Right kidney (tissue), 1 donor: Measurements from ENCODE around the gene PTPRG.

Experiments
- DNase-seq: peaks from one replicate; pipeline ENCODE4 v3.0.0-alpha.2; 2016

Gene PTPRG

DNA sequence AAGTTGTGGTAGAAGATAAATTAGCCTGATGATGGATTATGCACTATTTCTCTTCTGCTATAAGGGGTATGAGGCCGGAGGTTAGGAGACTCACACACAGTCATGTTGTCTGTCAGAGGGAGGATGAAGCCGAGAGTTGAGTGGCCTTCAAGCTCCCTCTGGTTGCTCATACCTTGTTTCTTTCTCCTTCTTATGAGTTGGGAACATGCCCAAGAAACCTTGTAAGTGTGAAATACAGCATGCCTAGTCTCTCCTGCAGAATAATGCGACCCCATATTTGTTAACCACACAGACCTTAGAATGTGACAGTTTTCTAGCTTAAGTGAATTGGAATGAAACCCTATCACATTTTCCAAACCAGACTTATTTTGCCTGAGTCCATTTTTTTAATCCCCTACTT is 366.7 kb downstream of the PTPRG start:
- no peak for DNase-seq

DNA sequence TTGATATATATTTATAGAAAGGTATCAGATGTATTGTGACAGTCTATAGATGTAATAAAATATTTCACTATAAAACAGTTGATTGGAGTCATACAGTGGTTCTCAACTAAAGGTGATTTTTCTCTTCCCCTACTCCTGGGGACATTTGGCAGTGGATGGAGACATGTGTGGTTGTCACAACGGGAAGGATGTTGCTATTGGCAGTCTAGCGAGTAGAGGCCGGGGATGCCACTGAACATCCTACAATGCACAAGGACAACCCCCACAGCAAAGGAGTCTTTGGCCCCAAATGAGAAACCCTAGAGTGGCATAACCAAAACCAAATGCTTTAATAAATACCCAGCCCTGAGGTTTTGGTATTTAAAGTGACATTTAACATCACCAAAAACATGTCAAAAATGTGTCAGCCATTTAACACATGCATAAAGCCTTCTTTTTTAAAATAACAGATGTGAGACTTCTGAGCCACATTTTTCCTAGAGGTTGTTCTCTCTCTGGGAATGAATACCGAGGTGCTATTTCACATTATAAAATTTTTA is 367.5 kb downstream of the PTPRG start:
- no peak for DNase-seq

DNA sequence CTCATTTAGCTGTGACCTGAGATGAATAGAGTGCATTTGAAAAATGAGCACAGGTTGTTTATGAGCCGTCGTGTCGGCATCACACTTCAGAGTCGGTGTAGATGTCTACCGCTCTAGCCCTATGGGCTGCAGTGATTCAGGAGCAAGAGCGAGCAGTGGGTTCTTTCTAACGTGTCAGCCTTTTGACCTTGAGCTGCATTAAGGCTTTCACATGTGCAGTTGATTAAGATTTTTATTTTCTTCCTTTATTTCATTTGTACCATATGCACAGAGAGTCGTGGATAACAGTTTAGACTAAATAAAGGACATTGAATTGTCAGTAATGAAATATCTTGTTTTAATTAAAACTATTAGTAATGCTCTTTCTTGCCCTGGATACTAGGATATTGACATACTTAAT is 368.2 kb downstream of the PTPRG start:
- no peak for DNase-seq

DNA sequence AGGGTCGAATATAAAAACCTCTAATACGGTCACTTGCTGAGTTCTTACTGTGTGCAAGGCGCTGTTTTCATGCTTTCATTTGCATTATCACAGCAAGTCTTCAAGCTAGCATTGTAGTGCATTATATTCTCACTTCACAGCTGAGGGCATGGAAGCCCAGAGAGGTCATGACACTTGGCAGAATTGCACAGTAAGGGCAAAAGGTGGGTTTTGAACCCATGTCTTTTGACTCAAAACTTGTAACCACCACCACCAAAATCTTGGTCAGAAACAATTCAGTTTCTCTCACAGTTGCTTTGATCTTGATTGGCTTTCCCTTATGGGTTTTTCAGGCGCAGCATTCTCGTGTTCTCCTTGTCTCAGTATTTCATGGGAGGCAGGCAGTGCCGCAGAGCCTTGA is 371.1 kb downstream of the PTPRG start:
- DNase-seq = no peak

DNA sequence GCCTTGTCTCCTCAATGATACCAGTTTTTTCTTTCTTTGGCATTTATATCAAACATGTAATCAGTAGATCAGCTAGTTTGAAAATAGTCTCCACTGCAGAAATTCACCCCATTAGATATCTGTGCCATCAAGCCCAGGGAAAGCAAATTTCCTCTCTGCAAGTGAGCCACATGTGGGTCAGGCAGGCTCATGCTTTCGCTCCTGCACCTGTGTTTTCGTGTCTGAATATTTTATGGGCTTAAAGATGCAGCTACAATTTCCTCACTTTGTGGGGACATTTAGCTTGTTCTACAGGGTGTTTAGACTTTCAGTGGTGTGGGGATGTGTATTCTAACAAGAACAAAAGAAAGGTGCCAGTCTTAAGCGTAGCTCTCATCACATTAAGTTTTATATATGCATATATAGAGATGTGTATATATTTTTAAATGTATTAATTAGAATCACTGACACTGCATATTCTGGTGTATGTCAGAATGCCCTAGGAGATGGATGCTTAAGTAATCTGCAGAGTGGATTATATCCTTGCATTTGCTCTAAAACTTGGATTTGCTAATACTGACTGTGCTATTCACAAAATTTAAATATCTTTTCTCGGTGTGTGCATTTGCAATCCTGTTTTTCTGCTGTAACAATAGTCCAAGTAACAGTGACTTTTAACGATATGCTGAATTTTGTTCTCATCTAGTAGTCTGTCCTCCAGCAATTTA is 372.6 kb downstream of the PTPRG start:
- DNase-seq = no peak

DNA sequence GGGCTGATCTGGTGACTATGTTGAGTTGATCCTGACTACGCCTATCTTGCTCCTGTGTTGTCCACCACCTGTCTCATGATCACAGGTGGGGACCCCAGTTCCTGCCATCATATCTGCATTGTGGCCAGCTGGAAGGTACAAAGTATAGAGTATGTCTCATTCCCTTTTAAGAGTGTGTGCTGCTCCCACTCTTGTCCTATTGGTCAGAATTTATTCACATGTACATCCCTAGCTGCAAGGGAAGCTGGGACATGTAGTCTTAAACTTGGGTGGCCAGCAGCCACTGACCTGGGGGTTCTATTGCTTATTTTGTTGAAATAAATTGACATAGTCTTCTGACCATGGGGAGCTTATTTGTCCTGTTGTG is 373.1 kb downstream of the PTPRG start:
- DNase-seq = no peak

DNA sequence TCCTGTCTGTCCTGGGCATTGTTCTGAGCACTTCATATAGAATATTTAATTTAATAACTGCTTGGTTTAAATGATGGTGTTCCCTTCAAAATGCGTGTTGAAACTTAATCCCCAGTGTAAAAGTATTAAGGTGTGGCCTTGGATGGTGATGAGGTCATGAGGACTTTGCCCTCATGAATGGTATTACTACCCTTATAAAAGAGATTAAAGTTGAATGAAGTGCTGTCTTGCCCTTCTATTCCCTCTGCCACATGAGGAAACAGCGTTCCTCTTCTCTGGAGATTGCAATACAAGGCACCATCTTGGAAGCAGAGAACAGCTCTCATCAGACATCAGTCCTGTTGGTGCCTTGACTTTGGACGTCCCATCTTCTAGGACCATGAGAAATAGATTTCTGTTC is 374.4 kb downstream of the PTPRG start:
- no peak for DNase-seq

DNA sequence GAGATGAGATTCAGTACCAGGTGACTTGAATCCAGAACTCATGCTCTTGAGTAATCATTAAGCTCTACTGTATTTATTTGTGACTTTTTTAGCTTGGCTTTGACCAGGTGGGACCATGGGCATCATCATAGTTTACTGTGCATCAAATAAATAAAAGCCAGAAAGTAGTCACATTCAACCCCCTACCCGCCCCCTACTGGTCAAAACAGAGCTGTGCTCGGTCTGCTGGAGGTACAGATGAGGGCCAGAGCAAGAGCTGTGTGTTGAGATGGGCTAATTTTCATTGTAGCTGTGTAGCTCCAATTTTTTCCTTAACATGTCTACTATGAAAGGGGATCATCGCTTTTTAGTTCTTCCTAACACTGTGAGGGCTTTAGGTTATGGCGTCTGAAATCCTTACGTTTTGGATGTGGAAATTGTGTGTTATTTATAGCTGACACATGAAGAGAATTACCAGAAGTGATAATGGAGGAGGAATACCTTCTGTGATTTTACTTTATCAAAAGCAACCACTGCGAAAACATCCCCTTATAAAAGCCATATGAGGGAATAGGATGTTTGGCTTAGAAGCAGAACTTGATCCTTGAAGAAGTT is 375.1 kb downstream of the PTPRG start:
- no peak for DNase-seq

DNA sequence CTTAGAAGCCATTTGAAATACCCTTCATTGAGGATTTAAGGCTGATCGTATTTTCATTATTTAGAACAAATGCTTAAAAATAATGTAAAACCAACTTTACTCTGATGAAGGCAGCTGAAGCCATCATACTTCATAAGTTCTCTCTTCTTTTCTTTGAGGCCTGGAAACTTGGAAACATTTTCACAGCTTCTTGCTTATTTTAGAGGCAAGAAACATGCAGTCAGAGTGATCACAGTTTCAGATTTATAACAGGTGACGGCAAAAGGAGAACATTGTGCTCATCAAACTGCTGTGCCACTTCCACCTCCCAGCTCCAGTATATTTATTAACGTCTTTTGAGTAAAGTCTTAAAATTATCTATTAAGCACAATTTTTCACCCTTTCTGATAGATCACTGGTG is 376.1 kb downstream of the PTPRG start:
- DNase-seq = no peak

DNA sequence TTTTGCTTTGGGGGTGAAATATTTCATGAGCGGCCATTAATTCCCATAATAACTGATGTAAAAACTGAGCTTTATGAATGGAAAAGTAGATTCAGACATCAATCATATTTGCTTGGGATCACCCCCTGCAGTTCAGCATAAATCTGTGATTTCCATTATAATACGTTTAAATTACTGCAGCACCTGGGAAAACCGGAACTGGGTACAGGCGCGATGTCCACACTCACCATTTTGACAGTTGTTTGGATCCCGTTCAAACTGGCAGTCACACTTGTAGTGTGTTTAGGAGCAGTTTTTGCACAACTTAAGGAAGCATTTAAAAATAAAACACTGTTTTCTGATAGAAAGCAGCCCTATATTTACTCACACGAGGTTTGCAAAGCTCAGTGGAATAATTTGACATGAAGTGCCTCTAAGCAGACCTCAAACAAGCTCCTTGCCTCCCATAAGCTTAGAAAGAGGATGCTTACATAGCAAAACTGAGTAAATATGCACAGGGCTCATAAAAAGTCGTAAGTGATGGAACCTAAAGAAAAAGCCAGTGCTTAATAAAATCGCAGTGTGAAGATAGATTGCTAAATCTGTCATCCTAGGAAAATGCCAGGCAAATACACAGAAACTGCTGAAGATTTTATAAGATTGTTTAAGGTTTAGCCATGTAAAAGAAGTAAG is 377.6 kb downstream of the PTPRG start:
- no peak for DNase-seq

DNA sequence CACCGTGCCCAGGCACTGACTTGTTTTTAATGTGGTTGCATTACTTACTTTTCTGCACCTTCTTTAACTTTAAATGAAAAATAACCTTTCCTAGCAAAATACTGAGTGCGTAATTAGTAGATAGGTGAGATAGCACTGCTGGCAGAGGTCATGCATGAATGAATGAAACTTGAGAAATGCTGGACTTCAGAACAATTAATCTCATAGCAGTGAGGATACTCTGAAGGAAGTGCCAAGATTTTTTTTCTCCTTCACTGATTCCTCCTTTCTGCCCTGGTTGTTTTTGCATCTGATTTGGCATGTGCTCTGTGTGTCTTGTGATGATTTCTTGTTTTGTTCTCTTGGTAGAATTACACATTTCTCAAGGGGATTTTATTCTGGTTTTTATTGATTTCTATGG is 378.9 kb downstream of the PTPRG start:
- DNase-seq = no peak

DNA sequence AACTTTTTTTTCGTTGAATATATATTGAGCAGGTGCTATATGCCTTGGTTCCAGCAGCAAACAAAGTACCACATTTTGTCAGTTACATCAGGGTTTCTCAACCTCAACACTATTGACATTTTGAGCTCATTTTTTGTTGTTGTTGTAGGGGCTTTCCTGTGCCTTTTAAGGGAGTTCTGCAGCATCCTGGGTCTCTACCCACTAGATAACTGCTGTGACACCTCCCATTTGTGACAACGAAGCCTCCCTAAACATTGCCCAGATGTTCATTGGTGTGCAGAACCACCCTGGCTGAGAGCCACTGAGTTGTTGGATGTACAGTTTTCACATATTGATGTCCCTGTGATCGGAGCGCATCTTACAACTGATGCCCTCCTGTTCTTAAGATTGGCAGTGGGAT is 382.6 kb downstream of the PTPRG start:
- DNase-seq = no peak

DNA sequence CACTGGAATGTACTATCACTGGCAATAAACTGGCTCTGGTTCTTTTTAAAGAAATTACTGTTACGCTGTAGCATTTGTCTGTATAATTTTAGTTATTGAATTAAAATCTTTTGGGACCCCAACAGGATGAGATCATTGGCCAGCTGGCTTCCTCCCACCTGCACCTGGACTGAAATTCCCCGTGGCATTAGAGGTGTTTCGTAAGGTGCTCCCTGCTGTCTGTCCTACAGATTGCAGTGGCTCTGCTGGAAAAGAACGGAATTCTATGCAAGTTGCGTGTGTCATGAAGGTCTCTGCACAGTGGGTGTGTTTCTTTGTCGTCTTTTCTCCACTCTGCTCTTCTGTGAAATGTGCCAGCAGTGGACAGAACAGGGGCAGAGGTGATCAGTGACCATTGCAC is 383.4 kb downstream of the PTPRG start:
- no peak for DNase-seq

DNA sequence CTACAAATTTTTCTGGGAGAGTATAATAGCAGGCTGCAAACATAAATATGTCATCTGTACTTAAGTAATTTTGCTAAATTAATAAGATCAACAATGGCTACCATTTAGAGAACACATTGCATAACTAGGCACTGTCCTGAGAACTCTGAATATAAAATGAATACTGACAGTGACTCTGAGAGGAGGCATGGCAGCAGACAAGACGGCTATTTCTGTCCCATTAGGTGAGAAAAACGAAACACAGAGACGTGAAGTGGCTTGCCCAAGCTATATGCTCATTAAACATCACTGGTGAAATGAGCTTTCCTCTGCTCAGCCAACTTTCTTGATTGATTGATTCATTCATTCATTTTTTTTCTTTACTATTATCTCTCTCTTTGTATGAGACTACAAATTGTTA is 384.3 kb downstream of the PTPRG start:
- no peak for DNase-seq

DNA sequence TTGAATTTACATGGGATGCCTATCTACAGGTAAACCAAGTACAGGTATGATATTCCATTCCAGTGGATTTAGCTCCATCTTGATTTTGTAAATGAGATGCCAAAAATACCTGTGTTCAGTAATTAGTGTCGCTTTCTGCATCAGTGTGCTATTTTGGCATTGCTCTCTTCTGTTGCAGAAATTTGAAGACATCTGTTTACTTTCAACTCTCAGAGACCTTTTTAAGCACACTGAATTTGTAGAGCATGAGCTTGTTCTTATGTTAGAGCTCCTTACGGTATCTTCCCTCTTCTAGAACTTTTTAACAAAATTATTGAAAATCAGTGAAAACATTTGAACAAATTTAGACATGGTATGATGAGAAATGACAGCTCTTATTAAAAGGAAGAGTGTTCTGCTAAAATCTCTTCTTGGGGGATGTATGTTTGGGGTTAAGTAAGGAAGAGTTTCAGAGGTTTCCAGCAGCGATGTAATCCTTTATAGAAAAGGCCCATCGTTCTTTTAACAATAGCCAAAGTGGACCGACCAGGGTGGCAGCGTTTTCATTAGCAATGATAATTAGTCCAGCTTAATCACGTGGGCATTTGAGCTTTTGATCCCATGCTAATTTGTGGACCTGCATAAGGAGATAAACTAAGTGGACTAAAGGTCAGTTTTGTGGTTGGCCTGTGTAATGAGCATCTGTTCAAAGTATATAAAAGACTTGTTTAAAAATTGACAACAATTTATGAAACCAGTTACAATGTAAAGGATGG is 385.4 kb downstream of the PTPRG start:
- no peak for DNase-seq

DNA sequence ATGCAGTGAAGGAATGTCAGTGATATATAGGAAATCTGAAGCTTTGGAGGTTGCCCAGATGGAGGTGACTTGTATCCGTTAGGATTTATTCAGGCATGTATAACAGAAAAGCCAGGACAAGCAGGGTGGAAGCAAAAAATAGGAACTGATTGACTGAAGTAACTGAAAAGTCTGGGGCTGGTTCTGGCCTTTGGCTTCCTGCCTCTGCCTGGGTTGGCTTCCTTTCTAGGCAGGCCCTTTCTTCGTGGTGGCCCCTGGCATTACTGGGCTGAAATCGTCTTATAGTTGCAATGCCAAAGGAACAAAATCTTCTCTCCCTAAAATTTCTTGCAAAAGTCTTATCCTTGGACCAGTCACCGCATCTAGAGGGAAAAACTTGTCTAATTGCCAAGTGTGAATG is 386.1 kb downstream of the PTPRG start:
- DNase-seq = no peak

DNA sequence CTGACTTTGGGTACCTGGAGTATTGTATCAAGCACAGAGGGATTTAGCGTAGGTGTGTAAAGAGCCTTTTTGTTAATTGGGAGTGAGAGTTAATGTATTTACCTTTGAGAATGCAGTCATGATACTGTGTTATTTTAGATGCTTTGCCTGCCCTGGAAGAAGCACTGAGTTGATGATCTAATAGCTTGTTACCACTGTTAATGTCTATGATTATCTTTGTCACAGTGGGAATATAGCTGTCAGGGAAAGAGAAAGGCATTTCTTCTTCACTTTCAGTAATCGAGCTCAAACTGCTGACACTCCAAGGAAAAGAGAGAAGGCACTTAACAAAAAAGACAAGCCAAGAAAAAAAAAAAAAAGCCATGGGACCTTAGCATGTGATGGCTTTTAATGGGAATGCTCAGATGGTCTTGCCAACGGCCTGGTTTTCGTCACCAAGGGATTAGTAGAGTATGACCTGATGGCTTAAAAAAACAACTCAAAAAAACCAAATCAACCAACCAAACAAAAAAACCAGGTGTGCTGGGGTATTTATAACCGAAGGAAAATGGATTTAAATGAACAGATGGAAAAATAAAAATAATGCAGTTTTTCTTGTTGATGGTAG is 387.4 kb downstream of the PTPRG start:
- no peak for DNase-seq

DNA sequence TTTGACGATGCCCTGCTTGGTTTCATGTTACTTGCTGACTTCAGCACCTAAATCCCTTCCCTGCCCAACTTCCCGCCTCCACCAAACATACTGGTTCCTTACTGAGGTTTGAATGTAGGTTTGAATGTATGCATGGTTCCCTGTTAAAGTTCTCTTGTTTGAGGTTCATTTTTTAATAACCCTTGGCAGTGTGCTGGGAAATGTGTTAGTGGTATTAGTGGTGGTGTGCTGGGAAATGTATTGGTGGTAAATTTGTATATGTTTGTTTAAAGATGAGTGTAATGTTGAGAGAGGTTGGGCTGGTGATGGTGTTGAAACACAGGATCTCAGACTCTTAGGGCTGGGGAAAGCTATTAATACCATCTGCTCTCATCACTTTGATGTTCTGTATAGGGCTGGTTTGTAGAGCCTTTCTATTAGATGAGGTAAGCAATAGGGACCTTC is 392.7 kb downstream of the PTPRG start:
- DNase-seq = no peak

DNA sequence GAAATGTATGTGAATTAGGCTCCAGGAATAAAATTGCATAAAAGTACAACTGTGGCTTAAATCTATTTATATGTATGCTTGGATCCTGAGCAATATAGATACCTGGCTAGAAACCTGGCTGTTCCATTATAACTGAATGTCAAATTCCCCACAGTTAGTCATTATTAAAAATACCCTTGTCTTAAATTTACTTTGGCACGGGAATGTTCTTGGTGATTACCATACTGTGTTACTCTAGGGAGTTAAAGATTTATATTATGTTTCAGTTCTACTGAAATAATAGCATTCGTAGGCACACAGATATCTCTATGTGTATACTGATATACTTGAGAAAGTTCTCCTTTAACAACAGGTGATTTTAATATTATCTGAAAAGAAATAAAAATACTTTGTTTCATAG is 394.1 kb downstream of the PTPRG start:
- DNase-seq = no peak

DNA sequence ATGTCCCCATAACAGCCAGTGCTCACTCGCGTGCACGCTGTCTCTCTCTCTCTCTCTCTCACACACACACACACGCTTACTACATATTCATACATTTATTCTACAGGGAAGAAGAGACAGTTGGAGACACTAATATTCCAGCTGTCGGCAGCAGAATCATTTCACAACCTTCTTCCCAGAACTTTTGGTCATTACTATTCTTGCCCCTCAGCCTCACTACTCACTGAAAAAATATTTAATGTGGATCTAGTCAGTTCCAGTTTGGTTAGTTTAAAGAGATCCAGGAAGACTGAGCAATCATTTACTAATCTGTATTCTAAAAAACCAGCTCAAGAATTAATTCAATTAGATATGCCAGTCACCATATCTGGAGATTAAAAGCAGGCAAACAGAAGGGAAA is 394.9 kb downstream of the PTPRG start:
- no peak for DNase-seq

DNA sequence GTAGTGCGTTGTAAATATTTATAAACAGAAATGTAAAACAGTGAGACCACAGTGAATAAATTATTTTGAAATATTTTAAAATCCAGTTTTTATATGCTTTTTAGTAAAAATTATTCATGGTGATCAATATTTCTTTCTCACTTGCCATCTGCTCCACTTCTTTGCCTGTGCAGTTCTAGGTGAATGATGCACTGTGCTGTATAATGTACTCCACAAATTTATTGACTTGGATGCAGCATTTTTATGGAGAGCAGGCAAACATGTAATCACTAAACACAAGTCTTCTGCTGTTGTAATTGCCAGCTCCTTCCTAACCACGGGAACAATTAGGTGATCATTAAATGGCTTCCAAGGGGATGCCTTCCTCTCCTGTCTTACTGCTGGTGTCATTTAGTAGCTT is 395.9 kb downstream of the PTPRG start:
- no peak for DNase-seq

DNA sequence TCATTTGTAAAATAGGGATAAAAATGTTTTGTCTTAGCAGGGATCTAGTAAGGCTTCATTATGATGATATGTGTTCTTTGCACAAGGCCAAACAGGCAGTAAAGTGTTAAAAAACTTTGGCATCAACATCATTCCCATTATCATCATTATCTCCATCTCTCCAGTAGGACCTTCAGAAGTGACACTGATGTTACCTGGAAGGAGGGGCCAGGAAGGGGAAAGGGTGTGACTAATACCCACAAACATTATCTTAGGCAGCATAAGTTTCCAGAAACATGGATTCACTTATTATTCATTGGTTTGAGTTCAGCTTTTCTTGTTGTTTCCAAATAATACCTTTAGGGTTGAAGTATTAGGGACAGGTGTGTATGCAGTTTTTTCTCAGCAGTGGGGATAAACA is 399.6 kb downstream of the PTPRG start:
- no peak for DNase-seq

DNA sequence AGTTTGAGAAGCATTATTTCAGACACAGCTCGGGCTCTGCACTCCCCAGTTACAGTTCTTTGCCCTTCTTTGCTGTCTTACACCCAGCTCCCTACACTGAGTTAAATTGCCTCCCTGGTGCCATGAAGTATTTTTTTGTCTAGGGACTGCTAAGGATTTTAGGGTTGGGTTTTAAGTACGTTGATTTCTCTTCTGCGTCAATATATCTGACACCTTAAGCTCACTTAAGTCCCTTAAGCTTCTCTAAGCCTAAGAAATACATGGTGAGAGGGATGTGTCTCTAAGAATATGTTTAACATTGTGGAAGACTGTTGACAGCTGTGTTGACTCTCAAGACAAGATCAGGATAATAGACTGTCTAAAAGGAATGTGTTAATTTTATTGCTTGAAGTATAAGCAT is 400.5 kb downstream of the PTPRG start:
- DNase-seq = no peak
